HEK293 (cell line): ENCODE results near the gene TIGD1.
A peak's percentile ranks its signal among the peaks of the same experiment; 100 is the strongest.

Experiments
- CTCF ChIA-PET: fragments of 350-600 bp; formaldehyde crosslinking; extraction: SDS; loops from one replicate; lab custom pipeline; 2021; ENCODE audit warnings: antibody characterized with exemption; lab: Yijun Ruan, JAX
- POLR2A ChIA-PET: fragments of 300-600 bp; formaldehyde crosslinking; extraction: SDS; loops from one replicate; lab custom pipeline; 2020; ENCODE audit warnings: antibody characterized with exemption, inconsistent platforms; lab: Yijun Ruan, JAX
- H3K27ac ChIP-seq: fragments of 200-500 bp; sonication (Bioruptor generic); 2 replicates; pipeline ENCODE4 v1.5.1; 2014; ENCODE audit warnings: low read depth, low read length, control low read depth, inconsistent platforms; ENCODE audit errors: extremely low read depth
- H3K36me3 ChIP-seq, 2 experiments: fragments of 200-500 bp in 1 of 2; sonication (Bioruptor generic) in 1 of 2; 1 replicate in 1 of 2; 2 replicates in 1 of 2; pipeline ENCODE4 v1.5.1; 2014 to 2017; ENCODE audit warnings: inconsistent platforms in 2 of 2, low read length in 2 of 2; ENCODE audit not compliant: control insufficient read depth in 2 of 2, insufficient read depth in 1 of 2
- H3K4me1 ChIP-seq: fragments of 200-500 bp; sonication (Bioruptor generic); 2 replicates; pipeline ENCODE4 v1.5.1; 2014; ENCODE audit warnings: mild to moderate bottlenecking, low read length, inconsistent platforms; ENCODE audit not compliant: control insufficient read depth, insufficient read depth
- H3K4me3 ChIP-seq: 2 replicates; pipeline ENCODE4 v1.5.1; 2011; ENCODE audit warnings: low read depth, mild to moderate bottlenecking, control low read depth, low read length, moderate library complexity
- H3K9me3 ChIP-seq: fragments of 200-500 bp; sonication (Bioruptor generic); 2 replicates; pipeline ENCODE4 v1.5.1; 2014; ENCODE audit warnings: low read depth, low read length, inconsistent platforms; ENCODE audit not compliant: control insufficient read depth, insufficient read depth
- GLI4 ChIP-seq: fragments of 450-650 bp; formaldehyde crosslinking; IDR thresholded peaks from 2 replicates; pipeline ENCODE4 v1.5.1; 2016; ENCODE audit warnings: missing biosample characterization, missing genetic modification characterization
- KLF17 ChIP-seq: fragments of 450-650 bp; formaldehyde crosslinking; IDR thresholded peaks from 2 replicates; pipeline ENCODE4 v1.5.1; 2016; ENCODE audit warnings: missing biosample characterization, missing genetic modification characterization
- MEIS1 ChIP-seq: sonication (generic); formaldehyde crosslinking; IDR thresholded peaks from 2 replicates; pipeline ENCODE4 v1.8.1; 2022; ENCODE audit warnings: missing genetic modification reagents, mild to moderate bottlenecking, borderline replicate concordance
- PRDM4 ChIP-seq: fragments of 450-650 bp; formaldehyde crosslinking; IDR thresholded peaks from 2 replicates; pipeline ENCODE4 v1.5.1; 2017; ENCODE audit warnings: missing biosample characterization, missing genetic modification characterization
- ZBTB11 ChIP-seq: fragments of 450-650 bp; formaldehyde crosslinking; conservative IDR thresholded peaks from 2 replicates; pipeline ENCODE4 v1.5.1; 2016; ENCODE audit warnings: low read depth, missing biosample characterization, missing genetic modification characterization
- ZIC2 ChIP-seq: fragments of 450-650 bp; formaldehyde crosslinking; IDR thresholded peaks from 2 replicates; pipeline ENCODE4 v1.5.1; 2016; ENCODE audit warnings: missing biosample characterization, missing genetic modification characterization
- ZNF146 ChIP-seq: fragments of 450-650 bp; formaldehyde crosslinking; IDR thresholded peaks from 2 replicates; pipeline ENCODE4 v1.5.1; 2016; ENCODE audit warnings: missing biosample characterization, missing genetic modification characterization
- ZNF169 ChIP-seq: fragments of 450-650 bp; formaldehyde crosslinking; IDR thresholded peaks from 2 replicates; pipeline ENCODE4 v1.5.1; 2016; ENCODE audit warnings: missing biosample characterization, missing genetic modification characterization
- ZNF175 ChIP-seq: fragments of 450-650 bp; formaldehyde crosslinking; IDR thresholded peaks from 2 replicates; pipeline ENCODE4 v1.5.1; 2016; ENCODE audit warnings: missing biosample characterization, missing genetic modification characterization
- ZNF280C ChIP-seq: fragments of 450-650 bp; formaldehyde crosslinking; IDR thresholded peaks from 2 replicates; pipeline ENCODE4 v1.5.1; 2016; ENCODE audit warnings: missing biosample characterization, missing genetic modification characterization
- ZNF37A ChIP-seq: fragments of 450-650 bp; IDR thresholded peaks from 2 replicates; pipeline ENCODE4 v1.5.1; 2018; ENCODE audit warnings: missing biosample characterization, missing genetic modification characterization
- ZNF426 ChIP-seq: fragments of 450-650 bp; formaldehyde crosslinking; IDR thresholded peaks from 2 replicates; pipeline ENCODE4 v1.5.1; 2017; ENCODE audit warnings: missing biosample characterization, missing genetic modification characterization, mild to moderate bottlenecking, inconsistent platforms, moderate library complexity
- ZNF544 ChIP-seq: fragments of 450-650 bp; formaldehyde crosslinking; IDR thresholded peaks from 2 replicates; pipeline ENCODE4 v1.5.0; 2017; ENCODE audit warnings: missing biosample characterization, missing genetic modification characterization
- ZNF561 ChIP-seq: fragments of 450-650 bp; IDR thresholded peaks from 2 replicates; pipeline ENCODE4 v1.5.1; 2018; ENCODE audit warnings: missing biosample characterization, missing genetic modification characterization, borderline replicate concordance
- ZNF585B ChIP-seq: fragments of 450-650 bp; formaldehyde crosslinking; IDR thresholded peaks from 2 replicates; pipeline ENCODE4 v1.5.1; 2016; ENCODE audit warnings: missing biosample characterization, missing genetic modification characterization

The TIGD1 gene

GRCh38 chr2:232518844-232519243 lies 31.5 kb downstream of the TIGD1 start:
- ChIA-PET POLR2A (no interaction called here), CTCF (interaction anchor here (0.7 to 1.1 kb wide), 3 partner anchors 34 to 71 kb away, joined by 3 to 9 read pairs (median 3); no protein-coding TSS in a partner anchor)
- Histone ChIP-seq H3K27ac (no peak overlapping the region), H3K4me1 (no peaks in the 10 kb centered on the region; the same call in 1 of the 2 replicates), H3K9me3 (no peaks in the 10 kb centered on the region), H3K4me3 (no peak overlapping the region), H3K36me3 (no peaks in the 10 kb centered on the region)
- no peak for TF ChIP-seq ZNF37A
- TF ChIP-seq ZIC2 (tag by site-specific recombination) = peak; percentile 57

GRCh38 chr2:232516551-232516950 lies 33.8 kb downstream of the TIGD1 start:
- no peak overlapping the region for H3K27ac ChIP-seq
- H3K36me3 ChIP-seq = no peaks in the 10 kb centered on the region
- no peaks in the 10 kb centered on the region for H3K4me1 ChIP-seq
- ChIA-PET CTCF (interaction anchor here (0.7 kb wide), 1 partner anchor 286 kb away, joined by 3 read pairs; no protein-coding TSS in a partner anchor), POLR2A (no interaction called here)
- no peak for TF ChIP-seq MEIS1 (CRISPR knock-in tag)
- H3K4me3 ChIP-seq = no peak overlapping the region
- no peaks in the 10 kb centered on the region for H3K9me3 ChIP-seq

GRCh38 chr2:232515639-232516038 lies 34.7 kb downstream of the TIGD1 start:
- ChIA-PET POLR2A (no interaction called here), CTCF (interaction anchor here (0.6 to 0.8 kb wide), 3 partner anchors 142 to 285 kb away, joined by 3 read pairs; no protein-coding TSS in a partner anchor)
- Histone ChIP-seq H3K4me1 (no peaks in the 10 kb centered on the region), H3K27ac (no peak overlapping the region), H3K36me3 (no peaks in the 10 kb centered on the region), H3K4me3 (no peak overlapping the region), H3K9me3 (no peaks in the 10 kb centered on the region)
- TF ChIP-seq ZNF175 (tag by site-specific recombination) (no peak), PRDM4 (tag by site-specific recombination) (no peak), KLF17 (tag by site-specific recombination) (no peak), ZNF585B (tag by site-specific recombination) (no peak), ZNF561 (no peak), ZNF146 (no peak), ZNF280C (no peak), ZNF169 (tag by site-specific recombination) (no peak), ZNF544 (tag by site-specific recombination) (no peak), ZBTB11 (no peak), GLI4 (tag by site-specific recombination) (no peak), ZNF426 (tag by site-specific recombination) (no peak)
- TF ChIP-seq, all 188 proteins: peak for 0
